T-helper 1 cell (primary cell): ENCODE data around the gene TGFBR3L.
A peak's percentile ranks its signal among the peaks of the same experiment; 100 is the strongest.

Experiments
- DNase-seq, 5 donors: peaks; one replicate each; pipeline ENCODE4 v3.0.0-alpha.2; 2012 to 2020

TGFBR3L gene

DNA sequence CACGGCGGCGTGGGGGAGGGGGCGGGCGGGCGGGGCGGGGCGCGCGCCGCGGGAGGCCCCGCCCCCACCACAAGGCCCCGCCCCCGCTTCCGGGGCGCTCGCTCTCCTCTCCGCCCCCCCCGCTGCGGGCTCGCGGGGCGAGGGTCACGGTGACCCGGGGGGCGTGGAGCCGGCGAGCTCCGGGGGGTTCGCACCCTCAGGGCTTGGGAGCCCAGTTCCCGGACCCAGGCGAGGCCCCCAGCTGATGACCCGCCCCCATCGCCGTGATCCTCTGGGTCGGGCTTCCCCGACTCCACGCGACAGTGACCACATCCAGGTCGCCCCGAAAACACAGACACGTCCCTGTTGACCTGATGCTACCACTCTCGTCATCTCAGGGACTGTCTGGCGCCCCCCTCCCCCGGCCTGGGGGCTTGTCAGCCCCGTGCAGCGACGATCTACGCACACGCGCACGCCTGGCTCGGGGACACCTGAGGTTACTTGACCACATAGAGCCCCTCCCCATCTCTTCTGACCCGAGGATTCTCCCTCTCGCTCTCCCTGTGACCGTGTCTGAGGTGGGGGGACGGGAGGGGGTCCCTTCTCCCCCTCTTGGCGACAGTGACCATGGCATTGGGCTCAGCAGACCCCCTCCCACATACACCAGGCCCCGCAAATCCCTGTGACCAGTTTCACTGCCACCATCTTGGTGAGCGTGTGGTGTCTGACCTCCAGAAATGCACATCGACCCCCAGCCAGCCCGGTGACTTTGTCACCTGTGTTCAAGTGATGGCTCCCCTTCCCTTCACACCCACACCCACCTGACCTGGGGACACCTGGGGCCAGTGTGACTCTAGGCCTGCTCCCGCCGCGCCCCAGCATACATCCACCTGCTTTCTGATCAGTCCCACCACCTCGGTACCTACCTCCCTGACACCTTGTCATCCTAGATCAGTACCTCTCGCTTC is 10.3 kb upstream of the TGFBR3L start:
- DNase-seq: peak; percentile 65 to 77 (median 70)

DNA sequence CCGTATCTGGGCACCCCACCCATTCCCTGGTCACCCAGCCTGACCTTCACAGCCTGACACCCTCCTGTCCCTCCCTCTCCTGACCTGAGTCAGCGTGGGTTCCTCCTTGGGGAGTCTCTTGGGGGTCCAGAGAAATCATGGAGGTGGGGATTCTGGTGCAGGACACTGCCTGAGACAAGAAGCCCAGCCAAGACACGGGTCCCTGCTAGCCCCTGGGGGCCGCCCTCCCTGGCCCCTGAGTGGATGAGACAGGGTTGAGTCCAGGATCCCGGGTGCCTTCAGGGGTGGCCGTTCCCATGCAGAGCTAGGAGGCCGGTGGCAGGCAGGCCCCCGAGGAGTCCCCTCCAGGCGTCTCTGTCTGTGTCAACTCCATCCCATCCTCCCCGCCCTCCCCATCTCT is 9.4 kb upstream of the TGFBR3L start:
- DNase-seq: no peak

DNA sequence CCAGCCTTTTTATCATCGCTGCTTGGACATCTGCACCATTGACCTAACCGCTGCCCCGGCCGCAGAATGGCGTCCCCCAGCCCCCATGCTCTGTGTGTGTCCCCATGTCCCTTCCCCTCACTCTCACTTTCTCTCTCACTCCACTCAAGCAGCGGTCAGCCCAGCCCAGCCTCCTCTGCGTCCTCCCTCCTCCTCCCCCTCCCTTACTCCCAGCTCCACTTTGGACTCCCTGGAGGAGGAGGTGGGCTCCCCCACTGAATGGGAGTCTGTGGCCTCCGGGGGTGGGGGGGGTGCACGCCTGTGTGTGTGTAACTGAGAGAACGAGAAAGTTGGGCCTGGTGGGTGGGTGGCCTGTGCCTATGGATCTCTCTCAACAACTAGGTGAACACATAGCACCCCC is 8.8 kb upstream of the TGFBR3L start:
- DNase-seq: no peak

DNA sequence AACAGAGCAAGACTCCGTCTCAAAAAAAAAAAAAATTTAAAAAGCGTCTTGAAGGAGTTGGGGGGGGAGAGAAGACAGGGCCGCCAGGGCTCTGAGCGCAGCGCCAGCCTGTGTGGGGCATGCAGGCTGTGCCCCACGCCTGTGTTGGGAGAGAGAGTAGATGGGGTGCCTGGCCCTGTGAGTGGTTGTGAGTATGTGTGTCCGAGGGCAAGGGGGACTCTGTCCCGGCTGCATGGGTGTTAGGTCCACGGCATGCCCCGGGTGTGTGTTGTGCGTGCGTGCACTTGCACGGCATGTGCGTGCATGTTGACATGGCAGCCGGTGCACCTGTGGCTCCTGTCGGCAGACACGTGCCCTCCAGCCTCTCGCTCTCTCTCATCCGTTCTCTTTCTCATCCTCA is 7.5 kb upstream of the TGFBR3L start:
- no peak for DNase-seq

DNA sequence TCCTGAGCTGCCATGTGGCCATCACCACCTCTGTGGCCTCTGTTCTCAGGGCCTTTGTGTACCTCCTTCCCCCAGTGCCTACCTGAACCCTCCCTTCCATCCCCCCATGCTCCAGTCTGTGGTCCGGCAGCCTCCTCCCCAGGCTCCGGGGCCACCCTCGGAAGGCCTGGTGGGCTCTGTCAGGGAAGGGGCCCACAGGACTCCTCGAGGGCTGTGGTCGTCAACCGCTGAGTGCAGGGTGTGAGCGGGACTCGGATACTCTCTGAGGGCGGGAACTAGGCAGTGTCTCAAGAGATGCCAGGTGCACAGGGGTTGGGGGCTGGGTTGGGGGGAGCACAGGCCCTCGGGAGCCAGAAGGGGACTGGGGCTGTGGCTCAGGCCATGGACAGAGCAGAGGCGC is 7.1 kb upstream of the TGFBR3L start:
- no peak for DNase-seq

DNA sequence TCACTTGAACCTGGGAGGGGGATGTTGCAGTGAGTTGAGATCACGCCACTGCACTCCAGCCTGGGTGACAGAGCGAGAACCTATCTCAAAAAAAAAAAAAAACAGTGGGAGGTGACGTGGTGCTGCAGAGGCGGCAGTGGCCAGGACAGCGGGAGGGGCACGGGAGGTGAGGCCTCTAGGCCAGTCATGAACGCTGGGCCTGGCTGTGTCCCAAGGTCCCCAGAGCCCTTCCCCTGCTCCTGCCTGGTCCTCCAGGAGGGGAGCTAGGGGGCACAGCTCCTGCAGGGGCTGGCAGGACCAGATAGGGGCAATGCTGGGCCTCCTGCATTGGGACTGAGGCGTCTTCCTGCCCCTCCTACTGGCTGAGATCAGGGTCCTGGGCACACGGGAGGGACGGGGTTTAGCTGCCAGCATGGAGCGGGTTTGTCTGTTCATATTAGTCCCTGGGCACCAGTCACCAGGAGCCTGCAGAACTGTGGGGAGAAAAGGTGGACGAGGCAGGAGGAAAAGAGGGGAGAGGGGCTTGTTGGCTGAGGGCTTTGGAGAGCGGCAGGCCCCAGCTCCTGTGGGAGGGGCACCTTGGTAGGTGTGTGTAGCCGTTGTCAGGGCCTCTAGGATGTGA is 6.4 kb upstream of the TGFBR3L start:
- no peak for DNase-seq

DNA sequence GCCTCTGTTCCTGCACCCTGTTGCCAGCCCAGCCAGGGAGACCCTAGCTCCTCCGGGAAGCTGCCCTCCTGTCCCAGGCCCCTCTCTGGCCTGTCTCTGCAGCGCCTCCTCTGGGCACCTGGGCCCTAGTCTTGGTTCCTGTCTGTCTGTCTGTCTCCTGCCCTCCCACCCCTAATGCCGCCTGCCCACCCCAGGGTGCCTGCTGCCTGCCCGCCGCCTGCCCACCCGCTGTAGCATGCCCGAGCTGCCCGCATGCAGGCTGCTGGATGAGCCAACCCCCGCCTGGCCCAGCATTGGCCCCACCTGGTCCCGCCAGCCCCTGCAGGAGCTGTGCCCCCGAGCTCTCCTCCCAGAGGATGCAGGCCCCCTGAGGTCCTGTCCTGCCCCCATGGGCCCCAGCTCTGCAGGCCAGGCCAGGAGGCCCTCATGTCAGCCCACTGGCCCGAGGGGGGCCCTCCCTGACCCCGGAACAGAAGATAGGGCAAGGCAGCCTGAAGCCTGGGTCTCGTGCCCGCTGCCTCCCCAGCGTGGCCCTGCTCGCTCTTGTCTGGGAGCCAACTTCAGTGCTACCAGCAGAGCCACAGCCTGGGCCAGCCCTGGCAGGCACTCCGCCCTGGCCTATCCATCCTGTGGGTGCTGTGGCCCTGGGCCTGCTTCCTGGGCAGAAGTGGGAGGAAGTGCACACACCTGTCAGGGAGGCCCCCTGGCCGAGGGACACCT is 5.7 kb upstream of the TGFBR3L start:
- DNase-seq: no peak

DNA sequence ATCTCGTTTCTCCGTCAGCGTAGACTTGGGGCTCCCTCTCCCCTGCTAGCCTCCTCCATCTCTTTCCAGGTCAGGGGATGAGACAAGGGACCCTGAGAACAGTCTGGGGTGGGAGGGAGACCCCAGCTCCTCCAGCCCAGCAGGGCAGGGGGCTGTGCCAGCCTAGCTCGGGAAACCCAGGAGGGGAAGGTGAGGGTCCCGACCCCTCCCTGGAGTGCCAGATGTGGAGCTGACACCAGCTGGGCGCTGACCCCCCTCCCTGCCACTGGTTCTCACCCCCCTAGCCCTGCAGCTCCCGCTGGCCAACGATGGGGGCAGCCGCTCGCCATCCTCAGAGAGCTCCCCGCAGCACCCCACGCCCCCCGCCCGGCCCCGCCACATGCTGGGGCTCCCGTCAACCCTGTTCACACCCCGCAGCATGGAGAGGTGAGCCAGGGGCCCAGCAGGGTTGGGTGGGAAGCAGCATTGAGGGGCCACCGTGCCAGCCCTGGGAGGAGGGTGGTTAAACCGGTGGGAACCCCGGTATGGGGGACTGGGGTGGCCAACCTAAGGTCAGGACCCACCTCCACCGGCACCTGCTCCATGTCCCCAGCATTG is 5.1 kb upstream of the TGFBR3L start:
- DNase-seq: no peak

DNA sequence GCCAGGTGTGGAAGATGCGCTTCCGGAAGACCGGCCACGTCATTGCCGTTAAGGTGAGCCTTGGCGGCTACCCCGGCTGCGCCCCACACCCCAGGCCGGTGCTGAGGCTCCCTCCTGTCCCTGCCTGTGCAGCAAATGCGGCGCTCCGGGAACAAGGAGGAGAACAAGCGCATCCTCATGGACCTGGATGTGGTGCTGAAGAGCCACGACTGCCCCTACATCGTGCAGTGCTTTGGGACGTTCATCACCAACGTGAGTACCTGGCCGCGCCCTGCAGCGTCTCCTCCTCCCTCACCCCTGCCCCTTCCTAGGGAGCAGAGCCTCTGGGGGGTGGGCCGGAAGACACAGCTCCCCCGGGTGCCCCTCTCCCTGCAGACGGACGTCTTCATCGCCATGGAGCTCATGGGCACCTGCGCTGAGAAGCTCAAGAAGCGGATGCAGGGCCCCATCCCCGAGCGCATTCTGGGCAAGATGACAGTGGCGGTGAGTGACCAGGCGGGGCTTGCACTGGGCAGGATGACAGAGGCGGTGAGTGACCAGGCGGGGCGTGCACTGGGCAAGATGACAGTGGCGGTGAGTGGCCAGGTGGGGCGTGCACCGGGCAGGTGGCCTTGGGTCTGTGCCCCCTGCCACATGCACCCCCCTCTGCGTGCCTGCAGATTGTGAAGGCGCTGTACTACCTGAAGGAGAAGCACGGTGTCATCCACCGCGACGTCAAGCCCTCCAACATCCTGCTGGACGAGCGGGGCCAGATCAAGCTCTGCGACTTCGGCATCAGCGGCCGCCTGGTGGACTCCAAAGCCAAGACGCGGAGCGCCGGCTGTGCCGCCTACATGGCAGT is 4.1 kb upstream of the TGFBR3L start:
- DNase-seq: no peak

DNA sequence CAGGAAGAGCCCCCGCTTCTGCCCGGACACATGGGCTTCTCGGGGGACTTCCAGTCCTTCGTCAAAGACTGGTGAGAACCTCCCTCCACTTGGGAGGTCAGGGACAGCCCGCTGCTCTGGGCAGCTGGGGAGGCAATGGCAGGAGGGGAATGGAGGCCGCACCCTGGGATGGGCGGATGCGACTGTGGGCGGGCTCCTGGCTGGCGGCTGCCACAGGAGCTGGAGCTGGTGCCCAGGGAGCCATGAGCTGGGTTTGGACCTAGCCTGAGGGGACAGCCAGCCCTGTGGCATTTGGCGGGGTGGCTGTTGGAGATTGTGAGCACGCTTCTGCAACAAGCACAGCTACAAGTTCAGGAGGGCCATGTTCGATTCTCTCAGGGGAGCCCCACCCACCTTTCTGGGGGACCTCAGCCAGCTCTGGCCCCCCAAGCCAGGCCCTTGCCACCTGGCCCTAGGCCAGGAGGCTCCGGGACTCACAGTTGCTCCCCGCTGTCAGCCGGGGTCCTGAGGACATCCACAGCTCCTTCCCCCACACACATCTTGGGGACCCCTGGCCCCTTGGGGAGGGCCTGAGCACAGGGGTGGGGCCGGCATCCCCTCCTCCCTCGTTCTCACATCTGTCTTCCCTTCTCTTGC is 3.0 kb upstream of the TGFBR3L start:
- DNase-seq: no peak

DNA sequence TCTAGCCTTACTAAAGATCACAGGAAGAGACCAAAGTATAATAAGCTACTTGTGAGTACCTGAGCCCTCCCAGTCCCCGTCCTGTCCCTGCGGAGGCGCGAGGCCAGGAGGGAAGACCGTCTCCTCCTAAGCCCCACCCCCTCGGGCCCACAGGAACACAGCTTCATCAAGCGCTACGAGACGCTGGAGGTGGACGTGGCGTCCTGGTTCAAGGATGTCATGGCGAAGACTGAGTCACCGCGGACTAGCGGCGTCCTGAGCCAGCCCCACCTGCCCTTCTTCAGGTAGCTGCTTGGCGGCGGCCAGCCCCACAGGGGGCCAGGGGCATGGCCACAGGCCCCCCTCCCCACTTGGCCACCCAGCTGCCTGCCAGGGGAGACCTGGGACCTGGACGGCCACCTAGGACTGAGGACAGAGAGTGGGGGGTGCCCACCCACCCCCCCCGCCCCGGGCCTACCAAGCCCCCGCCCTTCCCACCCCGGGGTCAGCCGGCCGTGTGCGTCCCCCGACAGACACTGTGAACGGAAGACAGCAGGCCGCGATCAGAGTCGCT is 2.4 kb upstream of the TGFBR3L start:
- no peak for DNase-seq

DNA sequence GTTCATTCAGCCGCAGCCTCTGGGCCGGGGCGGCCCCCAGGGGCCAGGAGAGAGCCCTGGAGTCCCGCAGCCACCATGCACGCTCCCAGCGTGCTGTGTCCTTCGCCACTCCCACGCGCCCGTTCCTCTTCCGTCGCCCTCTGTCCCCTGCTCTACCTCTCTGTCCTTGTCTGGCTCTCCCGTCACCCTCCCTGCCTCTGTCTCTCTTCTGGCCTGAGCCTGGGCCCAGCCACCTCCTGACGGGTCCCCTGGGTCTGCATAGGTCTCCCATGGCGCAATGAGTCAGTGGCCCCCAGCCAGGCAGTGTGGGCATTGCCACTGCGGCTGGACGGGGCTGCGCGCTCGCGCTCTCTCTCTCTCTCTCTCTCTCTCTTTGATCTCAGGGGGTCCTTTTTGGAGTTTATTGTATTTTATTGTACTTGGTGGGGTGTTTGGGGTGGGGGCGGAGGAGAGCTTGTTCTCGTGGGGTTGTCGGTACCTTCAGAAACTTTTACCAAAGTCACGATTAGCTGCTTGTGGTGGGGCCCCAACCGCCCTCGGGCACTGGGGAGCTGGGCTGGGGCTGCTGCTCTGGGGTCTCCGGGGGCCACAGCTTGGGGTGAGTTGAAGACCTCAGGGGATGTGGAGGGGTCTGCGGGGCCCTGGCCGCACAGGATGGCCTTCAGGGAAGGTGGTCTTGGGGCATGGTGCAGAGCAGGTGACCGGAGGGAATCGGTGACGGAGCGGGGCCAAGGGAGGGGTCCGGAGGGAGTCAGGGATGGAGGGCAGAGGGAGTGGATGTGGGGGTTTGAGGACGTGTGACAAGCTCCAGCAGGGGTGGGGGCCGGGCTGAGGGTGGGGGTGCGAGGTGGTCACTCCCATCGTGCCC is 1.7 kb upstream of the TGFBR3L start:
- DNase-seq: no peak

DNA sequence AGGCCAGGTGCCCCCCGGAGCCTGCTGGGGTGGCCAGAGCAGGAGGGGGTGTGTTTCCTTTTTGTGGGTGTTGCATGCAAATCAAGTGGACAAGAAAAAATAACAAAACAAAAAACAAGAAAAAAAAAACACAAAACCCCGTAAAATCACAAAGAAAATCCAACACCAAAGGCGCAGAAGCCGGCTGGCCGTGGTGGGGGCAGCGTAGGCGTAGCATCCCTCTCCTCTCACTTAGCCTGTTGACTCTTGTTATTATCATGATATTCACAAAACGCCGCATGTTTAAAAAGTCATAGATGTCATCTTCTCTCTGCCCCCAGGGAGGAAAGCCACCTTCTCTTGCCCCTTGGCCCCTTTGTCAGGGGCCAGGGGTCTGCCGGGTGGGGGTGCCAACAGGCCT is 978 bp upstream of the TGFBR3L start:
- DNase-seq: no peak

DNA sequence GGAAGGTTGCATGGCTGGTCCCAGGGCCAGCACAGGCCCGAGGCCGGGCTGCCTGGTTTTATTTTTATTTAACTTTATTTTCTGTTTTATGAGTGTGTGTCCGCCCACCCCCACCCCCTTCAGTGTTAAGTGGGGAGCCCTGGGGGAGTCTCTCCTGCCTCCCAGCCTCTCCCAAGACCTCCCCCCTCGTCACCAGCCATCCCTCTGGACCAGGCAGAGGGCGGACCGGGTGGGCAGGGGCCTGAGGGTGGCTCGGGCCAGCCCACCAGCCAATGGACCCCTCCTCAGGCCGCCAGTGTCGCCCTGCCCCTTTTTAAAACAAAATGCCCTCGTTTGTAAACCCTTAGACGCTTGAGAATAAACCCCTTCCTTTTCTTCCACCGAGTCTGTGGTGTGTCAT is 531 bp upstream of the TGFBR3L start:
- DNase-seq: no peak

DNA sequence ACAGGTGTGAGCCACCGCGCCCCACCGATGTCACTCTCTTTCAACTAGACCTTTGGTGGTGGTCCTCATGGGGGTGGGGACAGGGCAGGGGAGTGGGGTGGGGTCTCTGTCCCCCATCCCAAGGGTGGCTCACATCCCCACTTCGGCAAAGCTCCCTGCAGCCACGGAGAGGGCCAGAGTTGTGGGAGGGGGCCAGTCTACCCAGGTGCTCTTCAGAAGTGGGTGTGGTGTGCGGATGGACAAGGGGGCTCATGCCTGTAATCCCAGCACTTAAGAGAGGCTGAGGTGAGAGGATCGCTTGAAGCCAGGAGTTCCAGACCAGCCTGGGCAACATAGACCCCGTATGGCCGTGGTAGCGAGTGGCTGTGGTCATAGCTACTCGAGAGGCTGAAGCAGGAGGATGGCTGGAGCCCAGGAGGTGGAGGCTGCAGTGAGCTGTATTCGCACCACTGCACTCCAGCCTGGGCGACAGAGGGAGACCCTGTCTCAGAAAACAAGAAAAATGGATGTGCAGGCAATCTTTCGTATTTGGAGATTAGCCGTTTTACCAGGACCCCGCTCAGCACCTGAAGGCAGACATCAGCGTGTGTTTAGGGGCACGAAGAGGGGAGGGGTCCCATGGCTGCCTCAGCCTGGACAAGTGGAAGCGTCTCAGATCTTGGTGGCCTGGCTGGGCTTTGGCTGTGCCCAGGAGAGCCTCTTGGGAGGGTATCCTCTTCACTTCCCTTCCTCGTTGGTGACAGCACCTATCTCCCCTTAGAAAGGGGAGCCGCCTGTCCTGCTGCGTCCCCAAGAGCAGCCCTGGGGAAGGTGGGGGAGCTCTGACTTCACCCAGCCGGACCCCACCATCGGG is 846 bp downstream of the TGFBR3L start:
- no peak for DNase-seq

DNA sequence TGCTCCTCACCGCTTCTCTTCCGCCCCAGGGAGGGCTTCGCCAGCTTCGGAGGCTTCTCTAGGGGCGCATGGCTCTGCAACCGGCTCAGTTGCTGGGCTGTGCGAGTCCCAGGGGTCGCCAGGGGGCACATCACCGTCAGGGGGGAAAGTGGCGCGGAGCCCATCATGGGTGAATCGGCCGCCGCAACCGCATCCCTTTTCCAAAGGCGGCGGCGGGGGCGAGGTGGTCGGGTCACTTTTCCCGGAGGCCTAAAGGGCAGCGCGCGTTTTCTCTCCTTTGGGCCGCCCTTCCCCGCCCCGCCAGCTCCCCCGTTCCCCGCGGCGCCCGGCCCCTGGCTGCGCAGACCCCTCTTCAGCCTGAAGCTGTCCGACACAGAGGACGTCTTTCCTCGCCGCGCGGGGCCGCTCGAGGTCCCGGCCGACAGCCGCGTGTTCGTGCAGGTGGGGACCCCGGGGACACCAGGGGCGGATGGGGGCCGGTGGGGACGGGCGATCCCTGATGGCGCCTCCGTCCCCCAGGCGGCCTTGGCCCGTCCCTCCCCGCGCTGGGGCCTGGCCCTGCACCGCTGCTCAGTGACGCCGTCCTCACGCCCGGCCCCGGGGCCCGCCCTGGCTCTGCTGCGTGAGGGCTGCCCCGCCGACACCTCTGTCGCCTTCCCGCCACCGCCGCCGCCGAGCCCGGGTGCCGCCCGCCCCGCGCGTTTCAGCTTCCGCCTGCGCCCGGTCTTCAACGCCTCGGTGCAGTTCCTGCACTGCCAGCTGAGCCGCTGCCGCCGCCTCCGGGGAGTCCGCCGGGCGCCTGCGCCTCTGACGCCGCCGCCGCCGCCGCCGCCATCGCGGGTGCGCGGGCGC is 1.7 kb downstream of the TGFBR3L start:
- peak; percentile 34 to 61 (median 51) for DNase-seq

DNA sequence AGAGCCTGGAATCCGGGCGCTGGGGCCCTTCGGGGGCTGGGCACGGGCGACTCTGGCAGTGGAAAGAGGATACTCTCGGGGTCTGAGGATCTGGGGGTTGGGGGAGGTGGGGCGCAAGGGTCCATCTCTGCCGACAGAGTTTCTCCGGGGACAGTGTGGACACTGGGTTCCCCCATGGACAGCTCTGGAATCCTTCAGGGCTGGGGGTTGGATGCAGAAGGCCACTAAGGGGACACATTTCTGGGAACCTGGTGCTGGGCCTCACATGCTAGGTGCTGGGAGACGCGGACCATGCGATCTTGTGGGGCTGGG is 2.3 kb downstream of the TGFBR3L start:
- no peak for DNase-seq

DNA sequence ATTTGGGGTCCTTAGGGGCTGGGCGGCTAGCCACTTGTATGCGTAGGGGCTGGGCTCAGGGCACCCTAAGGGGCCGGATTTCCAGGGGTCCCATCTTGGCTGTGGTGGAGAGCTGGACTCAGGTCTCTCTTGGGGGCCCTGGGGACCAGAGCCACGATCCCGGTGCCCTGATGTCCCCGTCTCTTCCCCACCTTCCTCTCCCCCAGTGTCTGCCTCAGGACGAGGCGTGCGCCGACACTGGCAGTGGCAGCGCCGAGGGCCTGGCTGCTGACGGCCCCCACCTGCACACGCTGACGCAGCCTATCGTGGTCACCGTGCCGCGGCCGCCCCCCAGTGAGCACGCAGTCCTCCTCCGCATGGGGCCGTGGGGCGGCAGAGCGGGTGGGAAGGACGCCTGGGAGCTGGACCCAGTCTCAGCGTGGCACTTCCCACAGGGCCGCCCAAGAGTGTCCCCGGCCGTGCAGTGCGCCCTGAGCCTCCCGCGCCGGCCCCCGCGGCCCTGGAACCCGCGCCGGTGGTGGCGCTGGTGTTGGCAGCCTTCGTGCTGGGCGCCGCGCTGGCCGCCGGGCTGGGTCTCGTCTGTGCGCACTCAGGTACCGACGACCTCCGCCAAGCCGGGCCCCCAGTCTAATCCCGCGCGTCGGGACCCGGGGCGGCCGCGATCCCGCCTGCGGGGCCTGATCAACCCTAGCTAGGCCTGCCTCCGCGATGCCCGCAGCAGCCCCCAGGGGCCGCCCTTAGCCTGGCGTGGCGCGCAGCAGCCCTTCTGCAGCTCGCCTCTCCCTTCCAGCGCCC is 2.8 kb downstream of the TGFBR3L start:
- DNase-seq: peak in 4 of 5 donors; percentile 40 to 70 (median 53)
